ENCODE results near the gene ACVR1C.

ACVR1C gene

DNA sequence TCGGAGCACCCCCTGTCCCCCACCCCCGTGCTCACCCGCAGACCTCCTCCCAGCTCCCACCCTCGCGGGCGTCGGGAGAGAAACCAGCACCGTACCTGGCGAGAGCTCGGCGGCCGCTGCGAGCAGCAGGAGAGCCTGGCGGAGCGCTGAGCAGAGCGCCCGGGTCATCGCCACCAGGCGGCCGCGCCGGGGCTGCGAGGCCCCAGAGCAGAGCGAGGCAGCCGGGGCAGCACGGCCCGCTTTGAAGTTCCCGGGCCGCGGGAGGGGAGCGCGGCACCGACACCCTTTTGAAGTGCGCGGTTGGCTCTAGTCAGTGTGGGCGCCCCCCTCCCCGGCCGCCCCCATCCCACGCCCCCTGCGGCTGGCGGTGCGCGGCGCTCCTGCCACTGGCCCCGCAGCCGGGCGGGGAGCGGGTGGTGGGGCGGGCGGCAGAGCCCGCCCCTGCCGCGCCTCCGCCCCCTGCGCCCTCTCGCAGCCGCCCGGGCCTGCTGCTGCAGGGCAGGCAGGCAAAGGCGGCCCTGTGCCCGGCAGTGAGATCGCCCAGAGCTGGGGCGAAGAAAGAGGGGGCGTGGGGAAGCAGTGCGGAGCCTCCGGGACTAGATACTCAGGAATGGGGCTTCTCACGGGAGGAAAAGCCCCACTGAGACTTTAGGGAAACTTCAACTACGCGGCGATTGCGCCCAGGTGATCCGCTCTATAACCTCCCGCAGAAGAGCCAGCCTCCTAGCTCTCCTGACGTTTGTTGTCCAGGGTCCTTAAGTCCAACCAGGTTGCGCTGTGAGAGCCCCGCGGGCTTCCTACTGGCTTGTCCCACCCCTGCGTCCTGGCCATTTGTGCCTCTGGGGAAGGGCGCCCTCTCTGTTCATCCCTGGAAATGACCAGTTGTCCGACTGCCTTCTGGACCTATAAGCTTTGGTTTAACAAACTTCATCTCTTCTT lies at the start of gene ACVR1C:
ACVR1C (minus strand) TSS at position 388 of the 939 bp plus-strand sequence; CDS start at position 168, 220 bp downstream.
- peak; percentile 50 to 58 for DNase-seq

DNA sequence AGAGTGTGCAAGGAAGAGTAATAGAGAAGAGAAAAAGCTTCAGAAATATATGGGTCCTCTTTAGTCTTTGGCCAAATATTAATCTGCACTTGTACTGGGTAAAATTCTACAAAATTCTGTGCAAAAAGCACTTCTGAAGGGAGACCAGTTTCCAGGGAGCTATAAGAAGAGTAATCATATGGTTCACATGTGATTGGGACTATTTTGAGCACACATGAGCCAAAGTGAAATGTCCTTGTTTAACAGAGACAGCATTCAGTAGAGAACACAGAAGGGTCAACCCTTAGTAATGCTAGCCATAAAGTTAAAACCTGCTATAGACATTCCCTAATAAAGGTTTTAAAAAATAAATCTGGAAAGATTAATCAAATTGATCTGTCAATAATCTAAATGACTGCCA lies 49.3 kb upstream of the ACVR1C start:
- DNase-seq, result no peak

DNA sequence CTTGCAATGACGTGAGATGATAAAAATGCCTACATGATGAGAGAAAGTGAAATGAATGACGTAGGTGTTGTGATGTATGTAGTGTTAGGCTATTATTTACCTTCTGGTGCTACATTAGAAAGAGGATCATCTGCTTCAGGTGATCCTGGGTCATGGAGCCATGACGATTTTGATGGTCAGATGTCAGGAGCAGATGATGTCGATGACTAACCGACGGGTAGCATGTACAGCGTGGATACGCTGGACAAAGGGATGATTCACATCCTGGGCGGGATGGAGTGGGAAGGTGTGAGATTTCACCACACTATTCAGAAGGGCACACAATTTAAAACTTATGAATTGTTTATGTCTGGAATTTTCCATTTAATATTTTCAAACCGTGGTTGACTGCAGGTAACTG lies 43.5 kb upstream of the ACVR1C start:
- DNase-seq, result no peak

DNA sequence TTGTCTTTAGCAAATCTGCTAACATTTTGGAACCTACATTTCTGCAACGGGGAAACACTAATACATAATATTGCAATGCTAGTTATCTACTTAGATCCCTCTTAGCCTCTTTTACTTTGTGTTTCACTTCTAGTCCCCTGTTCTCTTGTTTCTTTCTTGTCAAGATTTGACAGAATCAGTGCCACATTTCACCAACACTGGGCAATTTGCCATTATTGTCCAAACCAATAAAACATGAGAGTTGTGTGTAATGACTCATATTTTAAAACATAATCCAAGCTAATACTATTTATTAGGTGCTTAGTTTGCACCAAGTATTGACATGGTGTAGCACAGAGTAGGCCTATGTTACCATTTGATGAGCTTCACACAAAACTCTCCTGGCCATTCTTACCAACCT lies 33.7 kb upstream of the ACVR1C start:
- no peak for DNase-seq

DNA sequence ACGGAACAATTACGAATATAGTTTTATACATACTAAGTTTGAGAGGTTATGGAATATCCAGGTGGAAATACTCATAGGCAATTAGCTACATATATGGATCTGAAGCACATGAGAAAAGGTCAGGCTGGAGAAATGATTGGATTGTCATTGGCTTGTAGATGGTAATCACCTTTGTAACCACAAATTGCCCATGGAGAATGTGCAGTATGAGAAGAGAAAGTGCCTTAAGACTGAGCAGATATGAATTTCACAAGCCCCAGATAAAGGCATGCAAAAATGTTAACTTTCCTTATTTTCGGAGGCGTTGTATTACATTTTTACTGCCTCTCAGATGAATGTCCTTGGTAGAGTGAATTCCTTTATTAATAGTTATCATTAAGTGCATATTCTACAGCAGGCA lies 33.1 kb upstream of the ACVR1C start:
- no peak for DNase-seq

DNA sequence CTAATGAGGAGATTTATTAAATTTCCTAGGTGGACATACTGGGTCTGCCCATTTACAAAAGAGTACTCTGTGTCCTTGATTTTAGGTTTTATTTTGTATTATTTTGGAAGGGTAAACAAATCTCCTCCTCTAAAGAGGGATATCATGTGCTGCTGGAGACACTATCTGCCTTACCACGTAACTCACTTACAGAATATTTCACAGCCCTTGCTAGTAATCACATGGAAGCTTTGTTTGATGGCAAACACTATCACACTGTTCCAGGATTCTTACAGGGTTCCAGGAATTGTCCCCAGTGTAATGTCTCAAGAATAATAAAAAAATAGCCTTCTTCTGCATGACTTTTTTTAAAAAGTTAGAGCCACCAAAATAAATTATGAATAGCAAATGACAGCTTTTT lies 29.2 kb upstream of the ACVR1C start:
- no peak for DNase-seq

DNA sequence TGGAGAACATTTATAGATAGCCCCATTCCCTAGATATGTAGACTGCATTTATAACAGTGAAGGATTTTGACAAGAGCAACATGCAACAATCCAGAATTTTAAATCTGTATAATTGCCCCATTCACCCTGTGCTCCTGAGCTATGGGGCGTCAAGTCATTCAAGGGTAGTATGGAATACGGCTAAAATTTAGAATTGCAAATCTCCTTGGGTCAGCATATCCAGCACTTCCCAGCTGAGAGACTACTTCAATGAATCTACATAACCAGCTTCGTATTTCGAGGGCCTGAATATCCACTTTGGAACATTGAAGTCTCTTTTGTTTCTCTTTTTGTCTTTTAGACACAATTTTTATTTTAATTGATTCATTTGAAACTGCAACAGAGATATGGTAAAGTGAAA lies 28.4 kb upstream of the ACVR1C start:
- no peak for DNase-seq

DNA sequence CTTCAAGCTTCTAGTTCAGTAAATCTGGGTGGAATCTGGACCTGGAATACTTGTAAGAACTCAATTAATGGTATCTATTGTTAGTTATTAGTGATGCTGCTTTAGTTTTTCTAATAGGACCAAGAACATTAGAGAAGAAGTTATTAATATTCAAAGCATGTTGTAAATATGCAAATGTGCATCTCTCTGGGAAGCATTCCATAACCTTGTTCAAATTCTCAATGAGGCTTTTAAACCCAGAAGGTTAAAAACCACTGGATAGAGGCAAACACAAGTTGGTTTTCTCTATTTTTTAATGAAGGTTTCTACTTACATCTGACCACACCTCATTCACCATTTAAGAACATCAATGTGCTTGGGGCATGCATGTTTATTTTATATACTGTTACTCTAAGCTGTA lies 16.1 kb upstream of the ACVR1C start:
- DNase-seq, result no peak

DNA sequence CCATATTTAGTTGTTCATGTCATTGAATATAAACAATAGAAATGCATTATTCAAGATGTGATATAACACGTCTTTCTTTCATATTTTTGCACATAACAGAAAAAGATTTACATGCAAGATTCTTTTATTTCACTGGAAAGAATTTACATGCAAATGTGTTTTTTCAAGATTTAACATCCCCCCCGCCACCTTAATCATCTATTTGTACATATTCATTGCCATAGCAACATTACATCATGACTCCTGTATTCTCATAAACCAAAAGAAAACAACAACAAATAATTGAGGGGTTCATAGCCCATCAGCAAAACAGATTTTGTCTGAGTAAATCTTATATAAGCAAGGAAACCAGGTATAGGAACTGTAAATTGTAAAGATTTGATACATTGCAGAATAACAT lies 3.2 kb upstream of the ACVR1C start:
- no peak for DNase-seq

DNA sequence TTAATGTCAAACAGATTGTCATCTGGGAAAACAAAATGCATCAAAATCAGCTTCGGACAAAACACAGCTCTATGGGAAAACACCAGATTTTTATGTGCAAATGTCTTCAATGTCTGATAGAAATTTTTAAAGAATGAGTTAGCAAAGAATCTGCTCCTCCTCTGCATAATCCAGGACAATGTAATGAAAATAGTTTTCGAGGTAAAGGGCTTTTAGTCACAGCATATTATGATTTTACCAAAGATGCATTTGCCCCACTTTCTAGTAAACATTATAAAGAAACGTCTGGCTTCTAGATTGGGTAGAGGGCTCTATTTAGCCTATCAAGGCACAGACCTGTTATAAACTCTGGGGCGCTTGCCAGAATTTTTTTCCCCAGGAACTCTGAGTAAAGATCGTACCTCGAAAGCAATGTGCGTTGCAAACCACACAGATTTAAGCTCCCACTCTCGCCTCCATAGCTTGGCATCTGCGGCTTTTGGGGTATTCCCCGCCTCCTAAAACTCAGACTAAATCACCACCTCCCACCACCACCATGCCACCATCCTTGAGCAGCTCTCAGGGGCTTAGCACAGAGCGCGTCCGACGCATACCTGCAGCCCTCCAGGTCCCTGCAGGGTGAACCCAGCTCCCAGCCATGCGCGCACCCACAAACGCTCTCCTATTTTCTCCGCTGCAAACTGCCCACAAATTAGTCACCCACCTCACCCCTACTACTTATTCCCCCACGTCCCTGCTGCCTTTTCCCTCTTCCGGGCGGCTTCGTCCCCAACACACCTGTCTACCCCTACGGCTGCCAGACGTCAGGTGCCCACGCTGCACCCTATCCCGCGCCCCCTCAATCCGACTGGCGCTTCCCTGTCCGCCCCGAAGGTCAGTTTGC lies 829 bp downstream of the ACVR1C start:
- peak; percentile 46 to 48 for DNase-seq

DNA sequence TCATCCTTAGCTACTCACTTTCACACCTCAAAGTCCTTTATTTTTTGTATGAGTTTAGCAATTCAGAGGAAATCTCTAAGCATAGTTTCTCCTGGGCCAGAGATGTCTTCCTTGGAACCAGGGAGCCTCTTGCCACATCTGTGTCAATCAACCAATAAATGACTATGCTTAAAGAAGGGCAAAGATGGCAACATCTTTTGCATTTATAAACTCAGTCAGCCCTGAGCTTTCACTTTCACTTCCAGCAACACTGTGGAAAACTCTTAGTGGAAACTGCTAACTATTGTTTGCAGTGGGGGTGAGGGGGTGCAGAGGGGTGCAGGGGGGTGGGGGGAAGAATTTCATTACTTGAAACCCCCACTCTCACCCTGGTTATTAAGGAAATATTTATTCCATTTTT lies 3.4 kb downstream of the ACVR1C start:
- DNase-seq, result peak in 1 of 2 donors; percentile 24

DNA sequence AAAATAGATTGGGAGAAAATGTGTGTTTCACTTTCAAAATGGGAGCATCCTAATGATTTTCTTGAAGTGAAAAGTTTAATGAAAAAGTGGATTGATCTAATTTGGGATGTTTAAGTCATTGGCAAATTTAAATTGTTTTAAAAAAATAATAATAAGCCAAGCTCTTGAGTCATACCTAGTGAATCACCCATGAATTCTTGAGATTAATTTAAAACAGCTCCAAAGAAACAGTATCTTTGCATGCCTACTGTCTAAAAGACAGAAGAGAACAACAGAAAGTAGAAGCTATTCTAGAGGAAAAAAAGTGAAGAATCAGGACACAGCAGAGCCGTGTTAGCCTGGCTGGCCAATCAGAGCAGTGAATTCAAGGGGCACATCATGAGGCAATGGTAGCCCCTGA lies 7.7 kb downstream of the ACVR1C start:
- no peak for DNase-seq

DNA sequence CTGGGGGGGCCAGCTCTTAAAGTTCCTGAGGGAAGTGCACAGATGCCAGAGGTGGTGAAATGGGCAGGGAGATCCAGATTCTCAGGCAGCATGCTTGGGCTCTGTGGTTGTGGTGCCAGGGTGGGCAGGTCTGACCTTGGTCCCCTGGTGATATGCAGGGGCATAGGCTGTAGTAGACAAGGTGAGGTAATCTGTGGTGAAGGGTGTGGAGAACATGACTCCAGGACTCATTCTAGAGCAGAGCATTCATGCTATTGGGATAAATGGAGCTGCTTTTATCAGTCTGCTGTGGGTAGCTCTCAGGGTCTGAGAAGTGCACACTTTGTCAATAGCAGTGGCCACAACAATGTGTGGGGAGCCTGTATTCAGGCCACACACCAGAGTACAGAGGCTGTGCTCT lies 16.9 kb downstream of the ACVR1C start:
- no peak for DNase-seq

DNA sequence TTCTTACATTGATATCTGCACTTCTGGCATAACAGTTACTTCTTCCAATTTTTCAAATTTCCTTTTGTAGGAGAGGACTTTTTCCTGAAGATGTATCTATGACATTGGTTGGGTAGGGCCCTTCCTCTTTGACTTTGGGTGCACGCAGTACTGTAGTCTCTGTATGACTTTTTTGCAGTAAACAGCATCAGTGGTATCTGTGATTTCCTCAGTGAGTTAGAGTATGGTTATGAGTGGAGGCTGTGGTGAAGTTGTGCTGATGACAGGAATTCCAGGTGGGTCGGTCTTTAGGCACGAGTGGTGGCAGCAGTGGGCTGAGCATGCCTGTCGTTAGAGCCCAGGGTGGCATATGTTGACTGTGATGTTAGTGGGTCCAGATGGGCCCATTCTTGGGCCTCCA lies 17.6 kb downstream of the ACVR1C start:
- DNase-seq, result no peak

DNA sequence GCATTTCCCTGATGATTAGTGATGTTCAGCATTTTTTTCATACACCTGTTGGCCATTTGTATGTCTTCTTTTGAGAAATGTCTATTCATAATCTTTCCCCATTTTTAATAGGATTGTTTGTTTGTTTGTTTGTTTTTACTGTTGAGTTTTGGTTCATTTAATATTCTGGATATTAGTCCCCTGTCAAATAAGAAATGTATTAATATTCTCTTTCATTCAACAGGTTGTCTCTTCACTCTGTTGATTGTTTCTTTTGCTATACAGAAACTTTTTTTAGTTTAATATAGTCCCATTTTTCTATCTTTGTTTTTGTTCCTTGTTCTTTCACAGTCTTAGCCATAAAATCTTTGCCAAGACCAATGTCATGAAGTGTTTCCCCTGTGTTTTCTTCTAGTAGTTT lies 22.1 kb downstream of the ACVR1C start:
- DNase-seq, result no peak

DNA sequence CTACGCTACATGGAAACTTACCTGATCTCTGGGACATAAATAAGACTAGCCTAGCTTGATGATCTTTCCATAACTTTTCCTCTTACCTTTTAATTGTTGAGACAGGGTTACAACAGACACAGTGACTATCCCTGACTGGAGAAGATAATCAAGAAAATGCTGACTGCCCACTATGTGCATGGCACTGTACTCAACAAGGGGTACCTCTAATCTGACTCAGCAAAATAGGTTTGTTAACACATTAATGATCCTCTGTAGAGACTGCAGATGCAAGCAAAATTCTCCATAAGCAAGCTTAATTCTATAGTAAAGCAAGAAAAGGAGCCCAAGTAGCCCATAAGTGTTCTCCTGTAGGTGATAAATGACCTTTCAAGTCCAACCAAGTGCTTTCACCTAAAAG lies 25.5 kb downstream of the ACVR1C start:
- no peak for DNase-seq

DNA sequence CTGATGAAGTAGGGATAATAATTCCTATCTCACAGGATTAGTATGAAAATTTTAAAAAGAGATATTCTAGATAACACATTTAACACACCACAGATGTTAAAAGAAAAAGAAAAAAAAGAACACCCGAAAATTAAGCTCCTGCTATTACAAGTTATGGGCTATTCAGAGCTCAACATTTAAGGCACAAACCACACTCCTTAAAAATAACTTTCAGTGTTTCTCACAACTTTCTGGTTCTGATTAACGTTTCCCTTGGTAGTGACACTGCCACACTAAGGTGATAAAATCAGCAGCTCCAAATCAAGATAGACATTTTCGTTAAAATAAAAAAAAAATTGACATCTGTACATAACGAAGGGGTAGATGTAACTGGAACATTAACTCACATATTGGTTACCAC lies 26.9 kb downstream of the ACVR1C start:
- DNase-seq, result no peak

DNA sequence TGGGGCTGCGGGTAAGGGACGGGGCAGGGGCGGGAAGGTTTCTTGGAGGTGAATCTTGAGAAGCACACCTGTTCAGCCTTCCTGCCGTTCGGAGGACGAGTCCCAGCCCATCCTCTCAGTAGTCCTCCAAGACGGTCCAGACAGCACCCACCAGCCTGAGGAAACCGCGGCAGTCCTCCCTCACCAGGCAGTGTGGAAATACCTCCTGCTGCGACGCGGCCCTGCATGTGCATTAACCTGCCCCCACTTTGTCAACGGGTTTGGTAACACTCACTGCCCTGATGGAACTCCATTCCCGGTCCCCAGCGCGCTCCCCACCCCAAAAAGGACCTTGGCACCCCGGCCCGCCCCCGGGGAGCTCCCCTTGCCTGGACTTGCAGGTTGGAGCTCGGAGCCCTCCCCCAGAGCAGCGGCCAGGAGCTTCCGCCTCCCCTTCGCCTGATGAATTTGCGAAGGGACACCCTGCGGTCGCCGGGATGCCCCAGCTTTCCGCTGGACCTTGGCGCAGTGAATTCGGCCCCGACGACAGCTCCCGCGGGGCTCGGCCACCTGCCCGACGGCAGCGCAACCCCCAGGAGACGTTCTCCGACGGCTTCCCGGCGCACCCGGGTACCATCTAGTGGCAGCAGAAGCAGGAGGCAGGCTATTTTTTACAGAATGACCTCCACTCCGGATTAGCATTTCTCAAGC lies 31.5 kb downstream of the ACVR1C start:
- DNase-seq, result peak; percentile 54 to 55

DNA sequence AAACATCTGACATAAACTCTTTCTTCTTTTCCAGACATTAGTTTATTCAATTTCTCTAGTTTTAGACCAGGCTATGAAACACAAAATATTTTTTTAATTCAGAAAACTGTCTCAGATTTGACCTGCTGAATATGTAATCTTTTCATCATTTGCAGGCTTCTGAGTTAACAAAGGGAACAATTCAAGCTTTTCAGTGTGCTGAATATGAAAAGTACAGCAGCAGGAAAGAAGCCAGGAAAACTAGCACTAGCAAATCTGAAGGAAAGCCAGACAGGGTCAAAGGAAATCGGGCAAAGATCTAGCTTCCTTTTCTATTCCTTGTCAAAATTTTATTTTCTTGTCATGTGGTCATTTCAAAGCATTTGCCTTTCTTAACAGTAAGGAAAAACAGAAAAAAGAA lies 35.3 kb downstream of the ACVR1C start:
- no peak for DNase-seq

DNA sequence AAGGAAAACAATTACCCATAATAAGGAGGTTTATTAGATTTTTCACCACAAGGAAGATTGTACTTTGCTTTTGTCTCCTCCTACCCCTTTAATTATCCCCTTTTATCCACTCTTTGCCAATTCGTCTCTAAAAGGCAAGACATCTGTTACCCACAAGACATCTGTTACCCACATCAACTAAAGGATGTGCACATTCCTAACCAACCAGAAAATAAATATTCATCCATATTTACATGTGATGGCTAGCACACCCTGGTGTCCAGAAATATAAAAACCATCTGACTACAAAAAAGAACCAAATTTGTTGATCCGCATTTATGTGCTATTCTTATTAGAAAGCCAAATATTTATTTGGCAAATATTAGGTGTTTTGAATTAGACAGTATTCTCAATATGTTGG lies 35.7 kb downstream of the ACVR1C start:
- DNase-seq, result no peak

DNA sequence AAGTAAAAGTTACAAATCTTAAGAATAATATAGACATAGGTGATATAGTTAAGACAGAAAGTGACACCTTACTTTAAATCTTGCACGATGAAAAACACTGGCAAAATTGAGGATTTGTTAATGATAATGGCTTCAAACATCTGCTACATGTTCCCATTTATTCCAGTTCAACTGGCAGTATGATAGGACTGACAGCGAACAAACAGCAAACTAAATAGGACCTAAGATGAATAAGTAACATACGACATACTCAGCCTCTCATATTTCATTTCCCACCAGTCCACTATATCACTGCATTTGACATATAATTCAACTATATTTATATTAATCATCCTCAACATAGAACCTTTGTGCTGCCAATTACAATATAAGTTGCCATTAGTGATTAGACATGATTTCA lies 36.3 kb downstream of the ACVR1C start:
- DNase-seq, result no peak

DNA sequence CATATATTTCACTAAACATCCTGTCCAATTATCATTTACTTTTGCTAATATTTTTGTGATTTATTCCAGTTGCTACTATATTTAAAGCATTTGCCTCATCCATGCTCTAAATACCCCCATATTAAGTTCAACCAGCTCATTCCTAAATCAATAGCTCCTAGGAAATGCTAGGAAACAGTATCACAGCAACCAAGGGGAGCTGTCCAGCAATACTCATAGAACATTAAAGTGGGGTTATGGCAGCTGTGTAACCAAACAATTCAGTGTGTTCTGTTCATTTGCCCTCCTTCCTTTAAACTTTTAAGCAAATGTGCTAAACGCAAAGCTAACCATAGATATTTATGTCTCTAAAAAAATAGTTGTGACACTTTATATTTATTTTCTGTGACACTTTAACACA lies 41.1 kb downstream of the ACVR1C start:
- DNase-seq, result no peak

DNA sequence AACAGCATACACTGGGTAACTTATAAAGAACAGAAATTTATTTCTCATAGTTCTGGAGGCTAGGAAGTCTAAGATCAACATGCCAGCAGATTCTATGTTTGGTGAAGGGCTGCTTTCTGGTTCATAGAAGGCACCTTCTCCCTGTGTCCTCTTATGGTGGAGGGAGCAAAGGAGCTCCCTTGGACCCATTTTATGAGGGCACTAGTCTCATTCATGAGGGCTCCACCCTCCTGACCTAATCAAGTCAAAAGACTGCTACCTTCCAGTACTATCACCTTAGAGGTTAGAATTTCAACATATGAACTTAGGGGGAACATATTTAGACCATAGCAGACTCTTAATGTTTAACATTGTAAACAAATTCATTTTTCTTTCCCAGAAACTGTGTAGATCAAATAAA lies 54.5 kb downstream of the ACVR1C start:
- no peak for DNase-seq
